ENCODE data around the gene SPEM3. TPM values are rescaled to one million over a fixed set of nuclear protein-coding genes. Genes with fewer than 3 reads are reported as not detected.
"Not testable (repeated sequence)": the region's sequence is repeated elsewhere in the genome, so short reads cannot be mapped to it uniquely, and the experiment has no call there.

Gene SPEM3
- total RNA-seq, 2 experiments from 2014 or later = not detected

- H3K4me3 ChIP-seq (ENCODE audit: low read depth, low read length, poor library complexity, severe bottlenecking) = peak within 1 kb of the TSS; percentile 72
- CTCF ChIA-PET (ENCODE audit: unreplicated experiment) = interaction anchor here (0.6 to 0.8 kb wide), 2 partner anchors 41 to 43 kb away, joined by 3 read pairs; no protein-coding TSS in a partner anchor
- peak; percentile 35 for DNase-seq (ENCODE audit: low spot score)
These were observed 50.8 kb downstream of the SPEM3 start, which contains the start of gene ZBTB4 for GRCh38 chr17:7479213-7480088. Gene ZBTB4, minus strand, starts transcription at chr17:7479631. Its CDS starts 12,830 bp downstream, at chr17:7466801.

GRCh38 chr17:7480089-7480384 lies 51.4 kb downstream of the SPEM3 start:
- Histone ChIP-seq H3K79me2 (ENCODE audit: insufficient read depth, low read depth, low read length) (peaks cover 3% of the 10 kb centered on the region), H3K9me3 (ENCODE audit: low read length) (no peaks in the 10 kb centered on the region), H3K9me2 (ENCODE audit: insufficient read depth, low read length) (no peaks in the 10 kb centered on the region), H3K4me3 (ENCODE audit: low read depth, low read length, poor library complexity, severe bottlenecking) (peak overlapping the region; percentile 72), H3K4me2 (ENCODE audit: low read length) (peak overlapping the region; percentile 76), H4K20me1 (ENCODE audit: insufficient read depth, low read length) (no peaks in the 10 kb centered on the region), H3K4me1 (ENCODE audit: insufficient read depth, low read length, poor library complexity, severe bottlenecking) (peaks cover 17% of the 10 kb centered on the region), H3K36me3 (ENCODE audit: insufficient read depth, low read length) (no peaks in the 10 kb centered on the region), H2AFZ (ENCODE audit: low read length) (peak overlapping the region; percentile 56; the same call in 1 of the 2 replicates), H3K27ac (ENCODE audit: low read depth, low read length, poor library complexity, severe bottlenecking) (no peak overlapping the region)
- DNase-seq (ENCODE audit: low spot score) = no peak
- no TSS peak for BruUV-seq (replicated peaks)
- ChIA-PET POLR2A (interaction anchor here (0.6 kb wide), 1 partner anchor 263 kb away, joined by 3 read pairs; no protein-coding TSS in a partner anchor), CTCF (ENCODE audit: unreplicated experiment) (no interaction called here)
- TF ChIP-seq EZH2phosphoT487 (IDR thresholded peaks at IDR 0.05; ENCODE audit: borderline replicate concordance, low read depth, low read length) = no peak
- TF ChIP-seq CTCF (conservative IDR thresholded peaks at IDR 0.05; ENCODE audit: low read length) = no peak
- intact Hi-C loops (cut with micrococcal nuclease; ENCODE audit: unreplicated experiment) = loop anchor here (5.0 kb wide), 3 partner anchors 228 to 362 kb away; partner anchors contain the start of genes CTDNEP1, ELP5 and PHF23

More at GRCh38 chr17:7479213-7480088, 50.8 kb downstream of the SPEM3 start, which contains the start of gene ZBTB4:
- H3K4me2 ChIP-seq (ENCODE audit: low read length) = peak within 1 kb of the TSS; percentile 76
- H3K9me2 ChIP-seq (ENCODE audit: insufficient read depth, low read length) = no peaks in the 10 kb centered on the region
- H3K27ac ChIP-seq (ENCODE audit: low read depth, low read length, poor library complexity, severe bottlenecking) = no peak within 1 kb of the TSS
- H3K36me3 ChIP-seq (ENCODE audit: insufficient read depth, low read length) = no peaks in the 10 kb centered on the region
- intact Hi-C loops (cut with micrococcal nuclease; ENCODE audit: unreplicated experiment) = loop anchor here (5.0 kb wide), 3 partner anchors 227 to 363 kb away; partner anchors contain the start of genes CTDNEP1, ELP5 and PHF23
- no peaks in the 10 kb centered on the region for H3K9me3 ChIP-seq (ENCODE audit: low read length)
- H2AFZ ChIP-seq (ENCODE audit: low read length) = peak within 1 kb of the TSS; percentile 59; the same call in 1 of the 2 replicates
- H3K4me1 ChIP-seq (ENCODE audit: insufficient read depth, low read length, poor library complexity, severe bottlenecking) = peaks cover 17% of the 10 kb centered on the region
- TF ChIP-seq CTCF (conservative IDR thresholded peaks at IDR 0.05; ENCODE audit: low read length) = no peak
- TF ChIP-seq EZH2phosphoT487 (IDR thresholded peaks at IDR 0.05; ENCODE audit: borderline replicate concordance, low read depth, low read length) = no peak
- no peaks in the 10 kb centered on the region for H3K79me2 ChIP-seq (ENCODE audit: insufficient read depth, low read depth, low read length)
- H4K20me1 ChIP-seq (ENCODE audit: insufficient read depth, low read length) = no peaks in the 10 kb centered on the region
- BruUV-seq (replicated peaks) = no TSS peak
- POLR2A ChIA-PET = no interaction called here

- POLR2A ChIA-PET; CTCF ChIA-PET (ENCODE audit: unreplicated experiment); DNase-seq (ENCODE audit: low spot score); H3K4me3 ChIP-seq (ENCODE audit: low read depth, low read length, poor library complexity, severe bottlenecking); H3K27ac ChIP-seq (ENCODE audit: low read depth, low read length, poor library complexity, severe bottlenecking); H3K9me2 ChIP-seq (ENCODE audit: insufficient read depth, low read length); H3K36me3 ChIP-seq (ENCODE audit: insufficient read depth, low read length); BruUV-seq (replicated peaks); H3K9me3 ChIP-seq (ENCODE audit: low read length); H4K20me1 ChIP-seq (ENCODE audit: insufficient read depth, low read length); H2AFZ ChIP-seq (ENCODE audit: low read length): not testable (repeated sequence)
- H3K4me2 ChIP-seq (ENCODE audit: low read length) = peak within 1 kb of the TSS; percentile 76; the same call in 1 of the 2 replicates
- H3K4me1 ChIP-seq (ENCODE audit: insufficient read depth, low read length, poor library complexity, severe bottlenecking) = peaks cover 20% of the 10 kb centered on the region
- peaks cover 15% of the 10 kb centered on the region for H3K79me2 ChIP-seq (ENCODE audit: insufficient read depth, low read depth, low read length)
- intact Hi-C loops (cut with micrococcal nuclease; ENCODE audit: unreplicated experiment) = loop anchor here (5.0 kb wide), 3 partner anchors 229 to 361 kb away; partner anchors contain the start of genes CTDNEP1, ELP5 and PHF23
These were observed 52.6 kb downstream of the SPEM3 start, which contains the start of gene SLC35G6 for GRCh38 chr17:7481275-7481674. Gene SLC35G6, plus strand, starts transcription at chr17:7481446. Its CDS starts 71 bp downstream, at chr17:7481517.

- intact Hi-C loops (cut with micrococcal nuclease; ENCODE audit: unreplicated experiment) = loop anchor here (5.0 kb wide), 3 partner anchors 230 to 360 kb away; partner anchors contain the start of genes CTDNEP1, ELP5 and PHF23
- CTCF ChIA-PET (ENCODE audit: unreplicated experiment) = interaction anchor here (0.6 kb wide), 1 partner anchor 78 kb away, joined by 3 read pairs; no protein-coding TSS in a partner anchor
- H3K9me2 ChIP-seq (ENCODE audit: insufficient read depth, low read length); H3K27ac ChIP-seq (ENCODE audit: low read depth, low read length, poor library complexity, severe bottlenecking); BruUV-seq (replicated peaks); H2AFZ ChIP-seq (ENCODE audit: low read length); H3K9me3 ChIP-seq (ENCODE audit: low read length); POLR2A ChIA-PET; H3K4me2 ChIP-seq (ENCODE audit: low read length); DNase-seq (ENCODE audit: low spot score); H3K4me3 ChIP-seq (ENCODE audit: low read depth, low read length, poor library complexity, severe bottlenecking): not testable (repeated sequence)
- Histone ChIP-seq H3K79me2 (ENCODE audit: insufficient read depth, low read depth, low read length) (peaks cover 24% of the 10 kb centered on the region), H3K36me3 (ENCODE audit: insufficient read depth, low read length) (peaks cover 14% of the 10 kb centered on the region; the same call in 1 of the 2 replicates), H4K20me1 (ENCODE audit: insufficient read depth, low read length) (peaks cover 12% of the 10 kb centered on the region), H3K4me1 (ENCODE audit: insufficient read depth, low read length, poor library complexity, severe bottlenecking) (peaks cover 28% of the 10 kb centered on the region)
These were observed 53.4 kb downstream of the SPEM3 start for GRCh38 chr17:7481842-7482741.
